Endothelial cell (in vitro differentiated cells): ENCODE results near the gene UNC79. TPM values are rescaled to one million over a fixed set of nuclear protein-coding genes. Genes with fewer than 3 reads are reported as not detected.

Experiments
- DNase-seq: peaks from one replicate; pipeline ENCODE4 v3.0.0; 2021; ENCODE audit warnings: low spot score
- H3K27ac Mint-ChIP-seq: one replicate; pipeline ENCODE4 v1.8.0; 2021; ENCODE audit warnings: mixed read lengths, inconsistent platforms; ENCODE audit not compliant: unreplicated experiment
- H3K27me3 Mint-ChIP-seq: one replicate; pipeline ENCODE4 v1.8.0; 2021; ENCODE audit warnings: mild to moderate bottlenecking, moderate library complexity, mixed read lengths, inconsistent platforms; ENCODE audit not compliant: unreplicated experiment
- H3K36me3 Mint-ChIP-seq: one replicate; pipeline ENCODE4 v1.8.0; 2021; ENCODE audit warnings: mild to moderate bottlenecking, low read depth, mixed read lengths, inconsistent platforms; ENCODE audit not compliant: unreplicated experiment
- H3K4me1 Mint-ChIP-seq: one replicate; pipeline ENCODE4 v1.8.0; 2021; ENCODE audit warnings: mild to moderate bottlenecking, mixed read lengths, inconsistent platforms; ENCODE audit not compliant: unreplicated experiment
- H3K4me3 Mint-ChIP-seq: one replicate; pipeline ENCODE4 v1.8.0; 2021; ENCODE audit warnings: mild to moderate bottlenecking, mixed read lengths, inconsistent platforms; ENCODE audit not compliant: unreplicated experiment
- H3K9me3 Mint-ChIP-seq: one replicate; pipeline ENCODE4 v1.8.0; 2021; ENCODE audit warnings: mixed read lengths, inconsistent platforms; ENCODE audit not compliant: unreplicated experiment
- total RNA-seq: library from RNA; stranded (reverse); fragmentation: NEBNext Ultra II Directional; extraction: Animal tissue kit (Norgen Biotek cat#: 25700); gene quantifications from one replicate; pipeline ENCODE4 v1.2.1, GENCODE V29; 2021; ENCODE audit not compliant: unreplicated experiment
- TF ChIP-seq, protein P1 (sequence below): fragments of 200-600 bp; sonication (generic); IDR thresholded peaks from one replicate; pipeline ENCODE4 v1.5.0; 2021; ENCODE audit warnings: antibody characterized with exemption; ENCODE audit not compliant: unreplicated experiment

UNC79 gene
- total RNA-seq, 1 donor from 2014 or later: 0.69 TPM

DNA sequence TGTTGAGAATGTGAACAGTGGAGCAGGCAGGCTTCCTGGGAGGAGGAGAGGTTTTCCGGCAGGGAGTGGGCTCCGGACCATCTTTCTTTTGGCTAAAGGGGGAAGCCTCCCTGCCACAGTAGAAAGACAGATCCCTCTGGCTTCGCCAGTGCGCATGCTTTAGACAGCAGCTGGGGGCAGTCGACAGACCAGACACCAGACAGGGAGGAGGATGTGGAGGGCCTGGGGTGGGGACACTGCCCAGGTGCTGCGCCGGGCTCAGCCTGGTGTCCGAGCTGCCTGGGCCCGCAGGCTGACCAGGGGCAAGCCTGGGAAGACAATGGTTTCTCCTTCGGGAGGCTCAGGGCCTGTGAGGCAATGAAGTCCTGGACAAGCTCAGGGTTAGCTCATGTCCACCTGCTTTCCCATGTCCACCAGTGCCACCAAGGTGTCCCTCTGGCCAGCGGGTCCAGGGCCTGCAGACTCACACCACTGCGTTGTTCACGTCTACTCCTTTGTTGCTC is 290.3 kb downstream of the UNC79 start:
- Mint-ChIP-seq H3K27me3 (peaks cover 22% of the 10 kb centered on the region), H3K4me1 (no peaks in the 10 kb centered on the region), H3K27ac (no peak overlapping the region), H3K36me3 (no peaks in the 10 kb centered on the region), H3K4me3 (no peak overlapping the region), H3K9me3 (no peaks in the 10 kb centered on the region)
- TF ChIP-seq, protein P1, sequence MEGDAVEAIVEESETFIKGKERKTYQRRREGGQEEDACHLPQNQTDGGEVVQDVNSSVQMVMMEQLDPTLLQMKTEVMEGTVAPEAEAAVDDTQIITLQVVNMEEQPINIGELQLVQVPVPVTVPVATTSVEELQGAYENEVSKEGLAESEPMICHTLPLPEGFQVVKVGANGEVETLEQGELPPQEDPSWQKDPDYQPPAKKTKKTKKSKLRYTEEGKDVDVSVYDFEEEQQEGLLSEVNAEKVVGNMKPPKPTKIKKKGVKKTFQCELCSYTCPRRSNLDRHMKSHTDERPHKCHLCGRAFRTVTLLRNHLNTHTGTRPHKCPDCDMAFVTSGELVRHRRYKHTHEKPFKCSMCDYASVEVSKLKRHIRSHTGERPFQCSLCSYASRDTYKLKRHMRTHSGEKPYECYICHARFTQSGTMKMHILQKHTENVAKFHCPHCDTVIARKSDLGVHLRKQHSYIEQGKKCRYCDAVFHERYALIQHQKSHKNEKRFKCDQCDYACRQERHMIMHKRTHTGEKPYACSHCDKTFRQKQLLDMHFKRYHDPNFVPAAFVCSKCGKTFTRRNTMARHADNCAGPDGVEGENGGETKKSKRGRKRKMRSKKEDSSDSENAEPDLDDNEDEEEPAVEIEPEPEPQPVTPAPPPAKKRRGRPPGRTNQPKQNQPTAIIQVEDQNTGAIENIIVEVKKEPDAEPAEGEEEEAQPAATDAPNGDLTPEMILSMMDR: no peak
- no peak for DNase-seq

DNA sequence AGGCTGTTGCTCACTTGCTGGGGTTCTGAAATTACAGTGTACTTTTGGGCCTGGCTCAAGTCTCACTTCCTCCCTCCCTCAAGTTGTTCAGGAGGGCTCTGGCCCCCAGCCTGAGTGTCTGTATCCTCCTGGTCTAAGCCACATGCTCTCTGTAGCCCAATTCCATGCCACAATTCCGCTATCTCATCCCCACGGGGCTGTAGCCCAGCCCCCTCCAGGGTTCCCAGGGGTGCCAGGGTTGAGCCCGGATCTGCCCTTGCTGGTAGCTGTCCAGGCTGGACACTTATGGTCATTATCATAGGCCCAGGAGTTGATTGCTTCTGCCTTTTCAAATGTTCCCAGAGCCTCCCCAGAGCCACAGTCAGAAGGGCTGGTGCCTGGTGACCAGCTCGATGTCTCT is 292.3 kb downstream of the UNC79 start:
- Mint-ChIP-seq H3K9me3 (peaks cover 3% of the 10 kb centered on the region), H3K4me3 (no peak overlapping the region), H3K36me3 (no peaks in the 10 kb centered on the region), H3K4me1 (no peaks in the 10 kb centered on the region), H3K27me3 (peaks cover 28% of the 10 kb centered on the region), H3K27ac (no peak overlapping the region)
- TF ChIP-seq, protein P1: no peak
- no peak for DNase-seq

DNA sequence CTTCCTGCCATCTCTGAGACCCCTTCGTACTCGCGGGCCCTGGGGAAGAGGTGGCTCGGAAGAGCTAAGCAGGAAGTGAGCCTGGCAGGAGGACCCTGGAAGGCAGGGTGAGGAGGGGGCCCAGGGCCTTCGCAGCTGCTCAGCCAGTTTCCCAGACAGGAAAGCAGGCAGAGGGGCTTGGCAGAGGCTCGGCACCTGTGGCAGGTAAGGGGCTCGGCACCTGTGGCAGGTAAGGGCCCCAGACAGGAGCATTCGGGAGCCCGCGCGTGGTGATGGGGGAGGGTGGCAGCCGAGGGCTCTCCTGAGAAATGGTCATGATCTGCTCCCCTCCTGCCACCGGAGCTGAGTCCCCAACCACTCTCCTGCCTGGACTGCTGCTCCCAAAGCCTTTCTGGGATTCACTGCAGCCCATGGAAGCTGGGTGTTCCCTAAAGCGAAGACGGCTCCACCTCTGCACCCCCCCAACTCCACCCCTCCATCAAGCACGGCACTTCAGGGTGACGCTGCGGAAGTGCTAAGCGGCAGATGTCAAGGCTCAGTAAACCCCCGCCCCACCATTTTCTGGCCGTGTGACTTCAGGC is 294.4 kb downstream of the UNC79 start:
- TF ChIP-seq, protein P1: no peak
- peaks cover 3% of the 10 kb centered on the region for H3K9me3 Mint-ChIP-seq
- H3K36me3 Mint-ChIP-seq: no peaks in the 10 kb centered on the region
- no peak for DNase-seq
- H3K27ac Mint-ChIP-seq: no peak overlapping the region
- no peaks in the 10 kb centered on the region for H3K4me1 Mint-ChIP-seq
- peaks cover 36% of the 10 kb centered on the region for H3K27me3 Mint-ChIP-seq
- no peak overlapping the region for H3K4me3 Mint-ChIP-seq

DNA sequence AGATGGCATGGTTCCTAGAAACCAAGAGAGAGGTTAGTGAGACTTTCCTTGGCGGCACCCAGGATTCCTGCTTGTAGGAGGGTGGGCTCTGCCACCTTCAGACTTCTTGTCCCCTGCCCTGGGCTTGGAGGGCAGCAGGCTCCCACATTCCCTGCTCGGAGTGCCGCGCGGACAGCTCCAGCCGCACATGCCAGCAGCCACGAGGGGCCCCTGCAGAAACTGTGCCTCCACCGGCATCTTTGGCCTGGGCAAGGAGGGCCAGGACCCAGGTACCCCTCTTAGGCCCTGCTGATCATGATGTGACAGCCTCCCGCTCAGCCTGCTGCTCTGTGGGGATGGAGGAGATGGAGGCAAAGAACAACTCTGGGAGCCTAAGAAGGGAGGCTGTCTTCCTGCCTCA is 295.3 kb downstream of the UNC79 start:
- Mint-ChIP-seq H3K9me3 (peaks cover 3% of the 10 kb centered on the region), H3K27me3 (peaks cover 30% of the 10 kb centered on the region), H3K4me3 (no peak overlapping the region), H3K4me1 (no peaks in the 10 kb centered on the region), H3K36me3 (no peaks in the 10 kb centered on the region), H3K27ac (no peak overlapping the region)
- DNase-seq: no peak
- TF ChIP-seq, protein P1: no peak

DNA sequence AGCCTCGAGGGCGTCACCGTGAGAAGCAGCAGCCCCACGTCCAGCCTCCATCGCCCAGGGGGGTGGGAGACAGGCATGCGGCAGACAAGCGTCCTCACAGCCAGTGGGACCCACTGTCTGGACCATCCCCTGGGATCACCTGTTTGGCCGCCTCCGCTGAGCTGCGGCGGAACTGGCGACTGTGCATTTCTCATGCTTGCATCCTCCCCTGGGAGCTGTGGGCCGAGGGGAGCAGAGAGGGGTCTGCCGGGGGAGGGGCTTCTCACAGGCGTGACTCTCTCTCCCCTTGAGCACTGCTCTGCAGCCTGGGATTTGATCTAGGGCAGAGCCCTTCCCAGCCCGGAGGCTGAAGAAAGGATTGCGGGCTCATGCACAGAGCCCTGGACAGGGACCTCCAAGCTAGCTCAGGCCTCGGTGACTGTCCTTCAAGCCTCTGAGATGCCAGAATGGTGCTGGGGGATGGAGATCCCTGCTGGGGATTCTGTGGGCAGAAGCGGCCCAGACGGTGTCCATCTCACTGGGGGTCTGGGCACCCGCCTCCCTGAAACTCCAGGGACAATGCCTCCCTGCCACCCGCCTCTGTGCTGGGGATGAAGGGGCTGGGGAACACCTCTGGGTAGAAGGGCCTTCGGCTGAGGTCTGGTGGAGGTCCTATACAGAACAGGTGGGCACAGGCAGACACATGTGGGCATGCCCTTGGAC is 296.5 kb downstream of the UNC79 start:
- H3K36me3 Mint-ChIP-seq: no peaks in the 10 kb centered on the region
- no peak overlapping the region for H3K27ac Mint-ChIP-seq
- DNase-seq: no peak
- peaks cover 26% of the 10 kb centered on the region for H3K27me3 Mint-ChIP-seq
- no peak overlapping the region for H3K4me3 Mint-ChIP-seq
- TF ChIP-seq, protein P1: no peak
- no peaks in the 10 kb centered on the region for H3K4me1 Mint-ChIP-seq
- H3K9me3 Mint-ChIP-seq: peaks cover 3% of the 10 kb centered on the region
